Progenitor cell of endocrine pancreas (in vitro differentiated cells): Measurements from ENCODE around the gene HOXC11. TPM values are rescaled to one million over a fixed set of nuclear protein-coding genes. Genes with fewer than 3 reads are reported as not detected.

ENCODE experiments used
- DNase-seq: peaks from one replicate; pipeline ENCODE4 v3.0.0; 2021; ENCODE audit warnings: low spot score; ENCODE audit not compliant: unreplicated experiment
- H3K27ac Mint-ChIP-seq: 2 replicates; pipeline ENCODE4 v1.8.0; 2021; ENCODE audit warnings: mild to moderate bottlenecking, moderate library complexity, mixed read lengths
- H3K27me3 Mint-ChIP-seq: 2 replicates; pipeline ENCODE4 v1.8.0; 2021; ENCODE audit warnings: mixed read lengths
- H3K36me3 Mint-ChIP-seq: 2 replicates; pipeline ENCODE4 v1.8.0; 2022; ENCODE audit warnings: mixed read lengths; ENCODE audit not compliant: insufficient read depth
- H3K4me1 Mint-ChIP-seq: 2 replicates; pipeline ENCODE4 v1.8.0; 2021; ENCODE audit warnings: low read depth, mixed read lengths
- H3K4me3 Mint-ChIP-seq: 2 replicates; pipeline ENCODE4 v1.8.0; 2021; ENCODE audit warnings: low read depth, mild to moderate bottlenecking, moderate library complexity, mixed read lengths
- H3K9me3 Mint-ChIP-seq: 2 replicates; pipeline ENCODE4 v1.8.0; 2021; ENCODE audit warnings: low read depth, mixed read lengths
- CTCF ChIP-seq: fragments of 200-600 bp; sonication (generic); IDR thresholded peaks from one replicate; pipeline ENCODE4 v1.5.0; 2021; ENCODE audit warnings: antibody characterized with exemption, mild to moderate bottlenecking; ENCODE audit not compliant: unreplicated experiment
- total RNA-seq: library from RNA; stranded (reverse); gene quantifications from 2 replicates; pipeline ENCODE4 v1.2.1, GENCODE V29; 2021

HOXC11 gene
- total RNA-seq, 1 donor from 2014 or later = not detected

GRCh38 chr12:53995378-53996239 is 22.7 kb downstream of the HOXC11 start:
- TF ChIP-seq CTCF = no peak
- Mint-ChIP-seq H3K27me3 (peaks cover 100% of the 10 kb centered on the region), H3K4me1 (peaks cover 6% of the 10 kb centered on the region), H3K4me3 (no peak overlapping the region), H3K9me3 (no peaks in the 10 kb centered on the region), H3K36me3 (no peaks in the 10 kb centered on the region), H3K27ac (peak overlapping the region; percentile 81)
- DNase-seq = no peak

- no peaks in the 10 kb centered on the region for H3K36me3 Mint-ChIP-seq
- H3K4me1 Mint-ChIP-seq = peaks cover 6% of the 10 kb centered on the region
- H3K27ac Mint-ChIP-seq = no peak overlapping the region
- no peaks in the 10 kb centered on the region for H3K9me3 Mint-ChIP-seq
- peak; percentile 6 for TF ChIP-seq CTCF
- DNase-seq = no peak
- peaks cover 100% of the 10 kb centered on the region for H3K27me3 Mint-ChIP-seq
- no peak overlapping the region for H3K4me3 Mint-ChIP-seq
Observed at GRCh38 chr12:53996240-53997203, 23.6 kb downstream of the HOXC11 start.

GRCh38 chr12:53997204-53998109 is 24.5 kb downstream of the HOXC11 start:
- Mint-ChIP-seq H3K36me3 (no peaks in the 10 kb centered on the region), H3K4me3 (no peak overlapping the region)
- no peak for TF ChIP-seq CTCF

GRCh38 chr12:53998110-53998899 is 25.4 kb downstream of the HOXC11 start:
- Mint-ChIP-seq H3K9me3 (no peaks in the 10 kb centered on the region), H3K4me3 (no peak overlapping the region), H3K27me3 (peaks cover 100% of the 10 kb centered on the region), H3K27ac (no peak overlapping the region), H3K36me3 (no peaks in the 10 kb centered on the region), H3K4me1 (peaks cover 6% of the 10 kb centered on the region)
- TF ChIP-seq CTCF = no peak
- no peak for DNase-seq

More at GRCh38 chr12:53997204-53998109, 24.5 kb downstream of the HOXC11 start:
- Mint-ChIP-seq H3K27ac (no peak overlapping the region), H3K4me1 (peaks cover 6% of the 10 kb centered on the region), H3K27me3 (peaks cover 100% of the 10 kb centered on the region), H3K9me3 (no peaks in the 10 kb centered on the region)
- DNase-seq = no peak
